Esophagus (tissue), 2 donors: Measurements from ENCODE around the gene TRAPPC5. TPM values are rescaled to one million over a fixed set of nuclear protein-coding genes. Genes with fewer than 3 reads are reported as not detected.
"Not testable (repeated sequence)": the region's sequence is repeated elsewhere in the genome, so short reads cannot be mapped to it uniquely, and the experiment has no call there.

Experiments
- H3K27ac ChIP-seq, 2 donors: one replicate each; pipeline ENCODE4 v1.5.1; 2013; ENCODE audit warnings: low read depth in 2 of 2, mild to moderate bottlenecking in 2 of 2, inconsistent platforms in 1 of 2, low read length in 1 of 2, moderate library complexity in 1 of 2
- H3K27me3 ChIP-seq, 2 donors: one replicate each; pipeline ENCODE4 v1.6.1; 2013; ENCODE audit warnings: low read length in 2 of 2, control low read depth in 1 of 2, mild to moderate bottlenecking in 1 of 2; ENCODE audit not compliant: insufficient read depth in 2 of 2, control insufficient read depth in 1 of 2
- H3K36me3 ChIP-seq, 2 donors: one replicate each; pipeline ENCODE4 v1.6.1; 2013; ENCODE audit warnings: low read length in 1 of 2; ENCODE audit not compliant: control insufficient read depth in 2 of 2, insufficient read depth in 2 of 2
- H3K4me1 ChIP-seq, 2 donors: one replicate each; pipeline ENCODE4 v1.6.1; 2013; ENCODE audit warnings: low read length in 1 of 2; ENCODE audit not compliant: control insufficient read depth in 2 of 2, insufficient read depth in 2 of 2
- H3K4me3 ChIP-seq, 2 donors: one replicate each; pipeline ENCODE4 v1.5.1; 2013; ENCODE audit warnings: low read length in 2 of 2, mild to moderate bottlenecking in 2 of 2, low read depth in 1 of 2, moderate library complexity in 1 of 2
- H3K9me3 ChIP-seq, 2 donors: one replicate each; pipeline ENCODE4 v1.6.1; 2013; ENCODE audit warnings: mild to moderate bottlenecking in 2 of 2, low read depth in 1 of 2, low read length in 1 of 2, moderate library complexity in 1 of 2; ENCODE audit not compliant: control insufficient read depth in 2 of 2, insufficient read depth in 1 of 2
- WGBS, 2 donors: extraction: QIAGEN DNeasy Blood & Tissue Kit; methylation state at CpG; one replicate each; pipeline ENCODE4 v1.1.7; 2013; 5-methylcytosine and 5-hydroxymethylcytosine counted together
- polyA plus RNA-seq, 2 donors: library from polyadenylated mRNA; stranded (reverse); fragments of 200-250 nt; gene quantifications; one replicate each; pipeline ENCODE4 v1.2.3, GENCODE V29; 2013
- donor health status: healthy with polysubstance abuse.
- donor health status: Bipolar disorder and iron deficiency.

TRAPPC5 gene
- polyA plus RNA-seq, 2 donors, result 133 to 137 TPM

DNA sequence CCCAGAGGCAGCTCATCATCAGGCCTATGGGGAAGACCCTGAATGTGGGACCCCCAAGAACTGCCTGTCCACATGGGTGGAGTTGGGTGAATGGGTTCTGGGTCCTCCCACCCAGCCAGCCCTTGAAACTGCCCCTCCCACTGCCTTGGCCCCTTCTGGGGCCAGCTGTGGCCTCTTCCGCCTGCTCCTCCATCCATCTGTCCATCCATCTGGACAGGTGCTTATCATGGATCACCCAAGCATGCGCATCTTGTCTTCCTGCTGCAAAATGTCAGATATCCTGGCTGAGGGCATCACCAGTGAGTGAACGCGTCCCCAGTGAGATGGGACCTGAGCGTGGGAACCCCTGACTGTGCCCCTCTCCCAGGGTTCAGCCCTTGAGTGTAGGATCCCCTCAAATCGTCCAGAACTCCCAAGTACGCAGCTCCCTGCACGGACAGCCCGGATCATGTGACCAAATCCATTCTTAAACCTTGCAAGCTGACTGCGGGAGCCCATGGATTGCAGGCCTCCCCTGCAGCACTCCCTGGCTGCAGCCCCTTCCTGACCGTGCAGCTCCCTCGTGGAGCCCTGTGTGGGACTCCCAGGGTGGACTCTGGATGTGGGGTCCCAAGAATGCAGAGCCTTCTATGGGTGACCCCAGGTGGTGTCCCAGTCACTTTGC lies 41.7 kb upstream of the TRAPPC5 start:
- Histone ChIP-seq H3K9me3 (no peaks in the 10 kb centered on the region), H3K27ac (no peak overlapping the region), H3K4me3 (no peak overlapping the region), H3K4me1 (peaks cover 0 to 13% of the 10 kb centered on the region in 2 donors), H3K27me3 (no peaks in the 10 kb centered on the region), H3K36me3 (peaks cover 0 to 22% of the 10 kb centered on the region in 2 donors)
- 79 to 80% methylated on average over 12 of the region's 12 CpGs for WGBS, 2 donors

DNA sequence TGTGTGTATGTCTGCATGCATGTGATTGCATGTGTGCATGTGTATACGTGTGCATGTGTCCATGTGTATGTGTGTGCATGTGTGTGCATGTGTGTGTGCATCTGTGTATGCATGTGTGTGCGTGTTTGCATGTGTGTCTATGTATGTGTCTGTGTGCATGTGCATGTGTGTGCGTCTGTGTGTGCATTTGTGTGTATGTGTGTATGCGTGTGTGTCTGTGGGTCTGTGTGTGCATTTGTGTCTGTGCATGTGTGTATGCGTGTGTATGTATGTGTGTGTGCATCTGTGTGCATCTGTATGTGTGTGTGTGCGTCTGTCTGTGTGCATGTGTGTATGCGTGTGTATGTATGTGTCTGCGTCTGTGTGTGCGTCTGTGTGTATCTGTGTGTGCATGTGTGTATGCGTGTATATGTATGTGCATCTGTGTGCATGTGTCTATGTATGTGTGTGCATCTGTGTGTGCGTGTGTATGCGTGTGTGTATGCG lies 40.7 kb upstream of the TRAPPC5 start:
- WGBS, 2 donors, result 96 to 97% methylated on average over 13 of the region's 13 CpGs
- Histone ChIP-seq H3K4me1 (peaks cover 0 to 13% of the 10 kb centered on the region in 2 donors), H3K27me3 (no peaks in the 10 kb centered on the region), H3K27ac (no peak overlapping the region), H3K36me3 (peaks cover 0 to 24% of the 10 kb centered on the region in 2 donors), H3K9me3 (no peaks in the 10 kb centered on the region), H3K4me3 (no peak overlapping the region)

DNA sequence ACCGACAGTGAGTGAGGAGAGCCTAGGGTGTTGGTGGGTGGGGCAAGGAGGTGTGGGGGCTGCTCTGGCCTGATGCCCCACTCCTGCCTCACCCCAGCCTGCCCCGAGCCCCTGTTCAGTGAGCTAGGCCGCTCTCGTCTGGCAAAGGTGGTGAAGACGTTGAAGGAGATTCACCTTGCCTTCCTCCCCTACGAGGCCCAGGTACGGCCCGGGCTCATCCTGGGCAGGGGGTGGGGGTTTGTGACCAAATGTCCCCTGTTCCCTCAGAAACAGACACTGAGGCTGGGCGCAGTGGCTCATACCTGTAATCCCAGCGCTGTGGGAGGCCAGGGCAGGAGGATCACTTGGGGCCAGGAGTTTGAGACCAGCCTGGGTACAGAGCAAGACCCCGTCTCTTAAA lies 39.8 kb upstream of the TRAPPC5 start:
- H3K36me3 ChIP-seq, result peaks cover 0 to 24% of the 10 kb centered on the region in 2 donors

GRCh38 chr19:7641290-7642276 lies 39.0 kb upstream of the TRAPPC5 start:
- whole genome bisulfite sequencing, 2 donors, result 82 to 84% methylated on average over 38 to 43 of the region's 43 CpGs
- Histone ChIP-seq H3K4me3 (no peak overlapping the region), H3K27ac (no peak overlapping the region), H3K36me3 (peaks cover 0 to 27% of the 10 kb centered on the region in 2 donors), H3K27me3 (no peaks in the 10 kb centered on the region), H3K4me1 (peaks cover 0 to 9% of the 10 kb centered on the region in 2 donors), H3K9me3 (no peaks in the 10 kb centered on the region)

More for the DNA sequence above, 39.8 kb upstream of the TRAPPC5 start:
- H3K9me3 ChIP-seq, result no peaks in the 10 kb centered on the region
- H3K4me3 ChIP-seq, result no peak overlapping the region
- WGBS, 2 donors, result 92 to 94% methylated on average over 11 of the region's 11 CpGs
- no peak overlapping the region for H3K27ac ChIP-seq
- H3K27me3 ChIP-seq, result no peaks in the 10 kb centered on the region
- H3K4me1 ChIP-seq, result peaks cover 0 to 13% of the 10 kb centered on the region in 2 donors

GRCh38 chr19:7642295-7643030 lies 38.2 kb upstream of the TRAPPC5 start:
- Histone ChIP-seq H3K4me1 (peaks cover 0 to 8% of the 10 kb centered on the region in 2 donors), H3K4me3 (no peak overlapping the region), H3K27me3 (no peaks in the 10 kb centered on the region), H3K27ac (no peak overlapping the region), H3K36me3 (peaks cover 0 to 32% of the 10 kb centered on the region in 2 donors), H3K9me3 (no peaks in the 10 kb centered on the region)
- 91% methylated on average over 27 of the region's 27 CpGs for WGBS, 2 donors

GRCh38 chr19:7643031-7643415 lies 37.6 kb upstream of the TRAPPC5 start:
- H3K9me3 ChIP-seq, result no peaks in the 10 kb centered on the region
- H3K4me1 ChIP-seq, result peaks cover 0 to 8% of the 10 kb centered on the region in 2 donors
- H3K36me3 ChIP-seq, result peaks cover 0 to 32% of the 10 kb centered on the region in 2 donors
- no peak overlapping the region for H3K27ac ChIP-seq
- whole genome bisulfite sequencing, 2 donors, result 95% methylated on average over 8 of the region's 8 CpGs
- no peak overlapping the region for H3K4me3 ChIP-seq
- no peaks in the 10 kb centered on the region for H3K27me3 ChIP-seq

DNA sequence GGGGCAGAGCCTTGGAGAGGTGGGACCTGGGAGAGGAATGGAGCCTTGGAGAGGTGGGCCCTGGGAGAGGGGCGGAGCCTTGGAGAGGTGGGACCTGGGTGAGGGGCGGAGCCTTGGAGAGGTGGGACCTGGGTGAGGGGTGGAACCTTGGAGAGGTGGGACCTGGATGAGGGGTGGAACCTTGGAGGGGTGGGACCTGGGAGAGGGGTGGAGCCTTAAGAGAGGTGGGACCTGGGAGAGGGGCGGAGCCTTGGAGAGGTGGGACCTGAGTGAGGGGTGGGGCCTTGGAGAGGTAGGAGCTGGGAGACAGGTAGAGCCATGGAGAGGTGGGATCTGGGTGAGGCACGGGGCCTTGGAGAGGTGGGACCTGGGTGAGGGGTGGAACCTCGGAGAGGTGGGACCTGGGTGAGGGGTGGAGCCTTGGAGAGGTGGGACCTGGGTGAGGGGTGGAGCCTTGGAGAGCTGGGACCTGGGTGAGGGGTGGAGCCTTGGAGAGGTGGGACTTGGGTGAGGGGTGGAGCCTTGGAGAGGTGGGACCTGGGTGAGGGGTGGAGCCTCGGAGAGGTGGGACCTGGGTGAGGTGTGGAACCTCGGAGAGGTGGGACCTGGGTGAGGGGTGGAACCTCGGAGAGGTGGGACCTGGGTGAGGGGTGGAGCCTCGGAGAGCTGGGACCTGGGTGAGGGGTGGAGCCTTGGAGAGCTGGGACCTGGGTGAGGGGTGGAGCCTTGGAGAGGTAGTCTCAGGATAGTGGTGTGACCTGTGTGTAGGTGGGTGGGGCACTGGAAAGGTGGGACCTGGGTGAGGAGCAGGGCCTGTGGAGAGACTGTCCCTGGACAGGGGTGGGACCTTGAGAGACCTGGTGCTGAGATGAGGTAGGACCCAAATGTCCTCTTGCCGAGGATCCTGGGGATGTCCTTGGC lies 36.7 kb upstream of the TRAPPC5 start:
- not testable (repeated sequence) for H3K4me3 ChIP-seq, H3K27ac ChIP-seq, H3K27me3 ChIP-seq, H3K9me3 ChIP-seq, H3K4me1 ChIP-seq
- H3K36me3 ChIP-seq, result peaks cover 0 to 32% of the 10 kb centered on the region in 2 donors
- WGBS, 2 donors, result 48 to 86% methylated on average over 9 to 10 of the region's 10 CpGs

- Histone ChIP-seq H3K9me3 (no peaks in the 10 kb centered on the region), H3K4me1 (peaks cover 0 to 8% of the 10 kb centered on the region in 2 donors), H3K27ac (no peak overlapping the region), H3K4me3 (no peak overlapping the region), H3K36me3 (peaks cover 0 to 29% of the 10 kb centered on the region in 2 donors), H3K27me3 (no peaks in the 10 kb centered on the region)
- WGBS, 2 donors, result 91 to 94% methylated on average over 16 to 20 of the region's 20 CpGs
Observed at GRCh38 chr19:7644550-7644877, 36.1 kb upstream of the TRAPPC5 start.
